GM18505 (cell line): Measurements from ENCODE around the gene FAM217B.

ENCODE experiments used
- ATAC-seq: cut with Tn5 transposase; IDR thresholded peaks from one replicate; pipeline ENCODE4 v1.9.1; 2021; ENCODE audit not compliant: unreplicated experiment
- POLR2A ChIP-seq: IDR thresholded peaks from 4 replicates; pipeline ENCODE4 v1.6.1; 2011; ENCODE audit warnings: borderline replicate concordance; ENCODE audit not compliant: insufficient read depth, insufficient read length; ENCODE audit errors: extremely low read depth

Gene FAM217B

DNA sequence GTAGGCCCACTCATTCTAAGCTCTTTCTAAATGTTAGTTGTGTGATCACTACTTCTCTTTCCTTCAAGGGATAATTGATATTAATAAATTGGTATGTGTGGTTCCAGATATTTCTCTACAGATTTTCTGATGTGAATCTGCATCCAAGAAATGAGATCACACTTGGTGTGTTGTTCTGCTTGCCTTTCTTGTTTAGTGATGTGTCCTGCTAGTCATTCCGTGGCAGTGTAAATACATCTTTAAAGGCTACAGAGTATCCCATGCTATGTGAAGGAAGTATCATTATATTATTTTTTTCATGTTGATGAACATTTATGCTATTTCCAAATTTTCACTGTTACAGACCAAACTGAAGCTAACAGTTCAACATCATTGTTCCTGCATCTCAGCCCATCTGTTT lies 31.2 kb downstream of the FAM217B start:
- no peak for TF ChIP-seq POLR2A
- ATAC-seq = no peak

DNA sequence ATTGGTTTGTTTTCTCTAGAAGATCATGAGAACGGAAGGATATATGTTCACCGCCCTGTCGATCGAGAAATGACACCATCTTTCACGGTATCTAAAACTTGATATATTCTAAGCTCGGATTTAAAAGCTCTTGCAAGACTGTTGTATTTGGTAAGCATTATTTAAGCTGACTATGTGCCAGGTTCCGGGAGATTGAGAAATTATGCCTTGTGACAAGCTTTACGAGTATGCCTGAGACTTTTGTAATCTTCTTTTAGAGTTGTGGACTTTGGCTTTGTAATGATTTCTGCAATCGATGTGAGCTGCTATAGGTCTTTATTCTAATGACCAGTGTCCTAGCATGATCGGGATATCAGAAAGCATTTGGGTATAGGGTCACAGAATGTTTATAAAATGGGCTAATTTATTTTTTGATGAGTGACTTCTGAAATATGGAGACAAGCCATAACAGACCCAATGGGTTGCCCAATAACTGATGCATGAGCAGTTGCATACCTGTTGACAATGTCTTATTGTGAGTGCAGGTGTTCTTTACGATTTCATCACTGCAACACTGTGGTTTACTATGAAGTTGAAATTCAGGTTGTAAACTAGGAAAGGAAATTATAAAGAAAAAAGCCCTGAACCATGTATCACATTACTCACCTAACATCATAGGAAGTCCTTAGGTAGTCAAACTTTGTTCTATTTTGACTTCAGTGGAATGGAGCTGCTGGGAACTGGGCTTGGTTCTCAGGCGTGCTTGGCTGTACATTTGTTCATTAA lies 32.0 kb downstream of the FAM217B start:
- no peak for TF ChIP-seq POLR2A
- no peak for ATAC-seq

DNA sequence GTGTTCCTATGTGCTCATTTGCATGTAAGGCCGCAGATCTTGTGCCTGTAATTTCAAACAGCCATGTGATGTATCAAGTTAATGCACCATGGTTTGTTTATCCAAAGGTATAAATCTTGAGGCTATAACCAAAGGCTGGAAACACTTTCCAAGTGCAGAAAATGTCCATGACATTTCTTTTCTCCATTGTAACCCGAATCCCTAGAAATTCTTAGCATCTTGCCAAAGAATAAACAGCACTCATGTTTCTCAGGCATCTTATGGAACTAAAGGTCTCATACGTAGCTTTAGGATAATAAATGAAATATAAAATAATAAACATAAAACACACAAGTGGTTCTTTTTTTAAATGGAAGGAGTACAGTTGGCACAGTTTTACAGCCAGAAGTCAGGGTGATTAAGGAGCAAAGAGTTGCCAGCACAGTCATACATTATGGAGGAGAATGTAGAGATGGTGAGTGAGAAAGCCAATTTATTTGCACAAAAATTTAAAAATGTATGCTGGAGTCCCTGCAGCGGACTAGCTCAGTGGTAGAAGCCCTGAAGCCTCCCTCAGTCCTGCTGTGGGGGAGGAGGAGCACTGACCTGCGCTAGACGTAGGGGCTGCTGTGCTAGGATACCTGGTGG lies 36.1 kb downstream of the FAM217B start:
- no peak for TF ChIP-seq POLR2A
- ATAC-seq = no peak

DNA sequence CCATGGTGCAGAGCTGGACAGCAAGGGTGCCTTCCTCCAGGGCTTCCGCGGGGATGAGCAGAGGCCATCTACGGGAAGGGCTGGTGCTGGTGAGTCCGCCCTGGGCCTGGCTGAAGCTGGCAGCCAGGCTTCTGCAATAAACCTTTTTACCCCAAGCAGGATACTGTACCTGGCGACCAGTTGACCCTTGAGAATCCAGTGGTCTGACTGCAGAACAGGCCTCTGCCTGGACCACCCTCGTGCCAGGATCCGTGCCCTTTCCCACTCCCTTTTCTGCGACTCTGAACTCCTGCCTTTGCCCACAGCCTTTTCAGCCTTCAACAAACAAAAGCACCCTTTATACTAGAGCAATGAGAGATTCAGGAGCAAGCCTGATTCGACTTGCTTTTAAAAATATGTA lies 36.9 kb downstream of the FAM217B start:
- ATAC-seq = no peak
- TF ChIP-seq POLR2A = no peak

DNA sequence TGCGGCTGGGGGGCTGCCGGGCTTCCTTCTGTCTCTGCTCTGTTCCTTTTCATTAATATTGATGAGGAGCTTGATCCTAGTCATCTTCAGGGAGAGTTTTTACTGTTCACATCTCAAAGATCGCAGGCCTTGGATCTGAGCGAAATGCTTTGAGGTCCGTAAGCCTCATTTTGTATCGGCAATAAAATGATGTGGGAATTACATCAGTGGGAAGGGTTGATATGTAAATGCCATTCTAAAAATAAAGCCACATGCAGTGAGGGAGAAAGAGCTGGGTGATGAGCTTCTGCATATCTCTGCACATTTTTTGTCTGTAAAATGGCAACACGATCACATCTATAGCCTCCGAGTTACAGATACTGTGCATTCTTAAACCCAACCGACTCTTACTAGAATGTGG lies 42.9 kb downstream of the FAM217B start:
- TF ChIP-seq POLR2A = no peak
- ATAC-seq = no peak

DNA sequence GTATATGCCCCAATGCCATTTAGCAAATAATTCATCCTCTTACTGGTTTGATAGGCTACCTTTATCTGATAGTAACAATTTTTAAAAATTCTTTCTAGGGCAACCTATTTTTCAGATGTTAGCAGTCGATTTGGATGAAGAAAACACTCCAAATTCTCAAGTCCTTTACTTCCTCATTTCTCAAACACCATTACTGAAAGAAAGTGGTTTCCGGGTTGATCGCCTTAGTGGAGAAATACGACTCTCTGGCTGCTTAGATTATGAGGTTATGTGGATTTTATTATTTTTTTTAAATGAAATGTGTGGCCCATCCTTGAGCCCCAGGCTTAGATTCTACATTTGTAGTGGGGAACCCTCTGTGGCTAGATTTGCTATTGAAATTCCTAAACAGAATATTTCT lies 44.4 kb downstream of the FAM217B start:
- no peak for TF ChIP-seq POLR2A
- no peak for ATAC-seq

DNA sequence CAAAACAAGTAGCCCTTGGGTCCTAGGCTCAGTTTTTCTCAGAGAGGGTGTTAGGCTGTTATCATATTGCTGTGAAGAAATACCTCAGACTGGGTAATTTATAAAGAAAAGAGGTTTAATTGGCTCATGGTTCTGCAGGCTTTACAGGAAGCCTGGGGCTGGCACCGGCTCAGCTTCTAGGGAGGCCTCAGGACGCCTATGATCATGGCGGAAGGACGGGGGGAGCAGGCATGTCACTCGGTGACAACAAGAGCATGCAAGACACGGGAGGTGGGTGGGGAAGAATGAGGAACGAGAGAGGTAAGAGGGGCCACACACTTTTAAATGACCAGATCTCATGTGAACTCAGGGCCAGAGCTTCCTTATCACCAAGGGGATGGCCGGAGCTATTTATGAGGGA lies 45.0 kb downstream of the FAM217B start:
- ATAC-seq = no peak
- TF ChIP-seq POLR2A = no peak

DNA sequence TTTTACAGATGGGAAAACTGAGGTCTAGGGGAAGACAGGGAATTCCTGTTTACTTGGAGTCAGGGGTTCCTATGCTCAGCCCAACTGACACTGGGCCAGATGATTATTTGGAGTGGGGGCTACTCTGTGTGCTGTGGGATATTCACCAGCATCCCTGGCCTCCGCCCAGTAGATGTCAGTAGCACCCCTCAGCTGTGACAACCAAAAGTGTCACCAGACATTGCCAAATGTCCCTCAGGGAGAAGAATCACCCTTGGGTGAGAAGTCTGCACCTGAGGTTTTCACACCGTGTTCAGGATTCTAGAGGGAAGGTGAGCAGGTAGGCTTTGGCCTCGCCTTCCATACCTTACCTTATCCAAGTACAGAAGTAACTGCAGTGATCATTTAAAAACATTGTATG lies 45.7 kb downstream of the FAM217B start:
- TF ChIP-seq POLR2A = no peak
- no peak for ATAC-seq

DNA sequence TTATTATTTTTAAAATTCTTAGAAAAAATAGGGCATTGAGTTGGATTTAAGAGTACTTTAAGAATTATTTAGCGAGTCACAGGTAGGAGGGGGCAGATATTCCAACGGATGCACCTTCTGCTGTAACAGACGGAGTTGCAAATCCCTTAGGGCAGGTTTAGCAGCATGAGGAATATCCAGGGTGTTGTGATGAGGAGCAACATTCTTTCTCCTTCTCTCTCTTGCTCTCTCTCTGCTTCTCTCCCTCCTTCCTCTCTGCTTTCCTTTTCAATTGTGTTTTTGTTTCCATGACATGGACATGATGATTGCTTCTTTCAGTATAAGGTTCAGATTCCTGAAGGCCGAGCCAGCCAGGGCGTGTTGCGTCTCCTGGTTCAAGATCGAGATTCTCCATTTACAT lies 46.9 kb downstream of the FAM217B start:
- TF ChIP-seq POLR2A = no peak
- ATAC-seq = no peak

DNA sequence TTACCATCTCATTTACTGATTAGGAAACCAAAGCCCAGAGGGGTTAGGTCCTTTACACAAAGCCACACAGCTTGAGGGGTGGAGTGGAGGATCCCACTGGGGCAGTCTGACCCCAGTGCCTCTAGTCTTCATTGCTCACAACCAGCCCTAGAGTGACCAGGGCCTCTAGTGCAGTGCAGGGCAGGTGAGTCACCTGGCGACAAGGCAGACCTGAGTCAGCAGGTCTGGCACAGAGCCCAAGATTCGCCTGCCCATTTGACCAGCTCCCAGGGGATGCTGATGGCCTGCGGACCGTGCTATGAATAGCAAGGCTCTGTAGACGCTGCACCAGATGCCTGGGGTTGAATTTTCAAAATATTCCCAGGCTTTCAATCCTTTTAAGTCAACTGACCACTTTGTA lies 48.0 kb downstream of the FAM217B start:
- no peak for ATAC-seq
- TF ChIP-seq POLR2A = no peak

DNA sequence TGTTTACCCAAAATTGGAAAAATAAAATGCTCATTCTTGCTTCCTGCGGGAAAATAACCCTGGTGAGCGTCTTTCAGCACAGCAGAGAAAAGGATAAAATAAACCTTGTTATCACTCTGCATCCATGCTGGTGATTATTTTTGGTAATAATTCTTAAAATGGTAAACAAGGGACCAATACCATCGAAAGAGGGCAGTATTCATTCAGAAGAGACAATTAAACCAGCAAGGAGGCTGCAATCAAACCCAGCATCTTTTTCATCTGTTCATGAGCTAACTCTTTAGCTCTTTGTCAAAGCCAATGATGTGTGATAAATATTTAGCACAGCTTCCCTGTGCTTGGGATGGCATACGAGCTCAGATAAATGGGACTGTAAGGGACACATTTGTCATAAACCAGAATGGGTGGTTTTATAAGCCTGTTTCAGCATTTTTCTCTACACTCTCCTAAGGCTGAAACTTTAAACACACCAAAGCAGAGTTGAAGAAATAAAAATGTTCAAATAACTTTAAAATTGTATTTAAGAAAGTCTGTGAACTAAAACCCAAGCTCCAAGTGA lies 52.4 kb downstream of the FAM217B start:
- TF ChIP-seq POLR2A = no peak
- ATAC-seq = no peak

DNA sequence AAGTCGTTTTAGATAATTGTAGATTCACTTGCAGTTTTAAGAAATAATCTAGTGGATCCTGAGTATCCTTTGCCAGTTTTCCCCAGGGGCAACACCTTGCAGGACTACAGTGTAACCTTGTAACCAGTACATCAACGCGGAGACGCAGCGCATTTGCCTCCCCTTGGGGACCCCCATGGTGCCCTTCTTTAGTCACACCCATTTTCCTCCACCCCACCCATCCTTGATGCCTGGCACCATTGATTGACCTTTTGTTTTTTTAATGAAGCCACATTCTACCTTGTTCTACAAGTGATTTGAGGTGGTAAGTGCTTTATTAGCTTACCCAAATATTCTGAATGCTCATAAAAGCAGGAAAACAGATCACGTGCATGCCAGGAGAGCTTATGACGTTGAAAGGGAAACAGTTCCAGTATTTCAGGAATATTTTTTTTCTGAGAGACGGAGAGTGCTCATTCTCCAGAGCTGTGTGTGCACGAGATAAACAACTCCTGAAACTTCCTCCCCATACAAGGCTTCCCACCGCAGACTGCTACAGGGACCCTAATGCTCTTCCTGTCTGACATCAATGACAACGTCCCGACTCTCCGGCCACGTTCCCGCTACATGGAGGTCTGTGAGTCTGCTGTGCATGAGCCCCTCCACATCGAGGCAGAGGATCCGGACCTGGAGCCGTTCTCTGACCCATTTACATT lies 53.7 kb downstream of the FAM217B start:
- no peak for TF ChIP-seq POLR2A
- no peak for ATAC-seq

DNA sequence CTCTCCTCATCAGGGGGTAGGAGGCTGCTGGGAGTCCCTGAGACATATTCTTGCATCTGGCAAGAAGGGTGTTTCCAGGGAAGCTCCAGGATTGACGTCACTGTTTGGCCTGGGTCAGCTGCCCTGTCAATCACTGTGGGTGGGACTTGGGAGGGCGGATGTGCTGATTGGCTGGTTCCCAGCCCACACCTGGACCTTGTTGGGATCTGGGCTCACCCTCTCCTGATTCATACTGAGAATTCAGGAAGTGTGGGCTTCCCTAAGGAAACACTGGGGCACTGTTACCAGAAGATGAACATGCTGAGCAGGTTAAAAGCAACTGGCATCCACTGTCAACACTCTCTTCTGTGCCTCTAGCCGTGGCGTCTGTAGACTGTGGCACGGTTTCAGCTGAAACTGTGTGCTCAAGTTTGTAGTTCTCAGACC lies 54.5 kb downstream of the FAM217B start:
- no peak for TF ChIP-seq POLR2A
- ATAC-seq = no peak
